ENCODE measurements around the gene ABTB1.

Gene ABTB1

DNA sequence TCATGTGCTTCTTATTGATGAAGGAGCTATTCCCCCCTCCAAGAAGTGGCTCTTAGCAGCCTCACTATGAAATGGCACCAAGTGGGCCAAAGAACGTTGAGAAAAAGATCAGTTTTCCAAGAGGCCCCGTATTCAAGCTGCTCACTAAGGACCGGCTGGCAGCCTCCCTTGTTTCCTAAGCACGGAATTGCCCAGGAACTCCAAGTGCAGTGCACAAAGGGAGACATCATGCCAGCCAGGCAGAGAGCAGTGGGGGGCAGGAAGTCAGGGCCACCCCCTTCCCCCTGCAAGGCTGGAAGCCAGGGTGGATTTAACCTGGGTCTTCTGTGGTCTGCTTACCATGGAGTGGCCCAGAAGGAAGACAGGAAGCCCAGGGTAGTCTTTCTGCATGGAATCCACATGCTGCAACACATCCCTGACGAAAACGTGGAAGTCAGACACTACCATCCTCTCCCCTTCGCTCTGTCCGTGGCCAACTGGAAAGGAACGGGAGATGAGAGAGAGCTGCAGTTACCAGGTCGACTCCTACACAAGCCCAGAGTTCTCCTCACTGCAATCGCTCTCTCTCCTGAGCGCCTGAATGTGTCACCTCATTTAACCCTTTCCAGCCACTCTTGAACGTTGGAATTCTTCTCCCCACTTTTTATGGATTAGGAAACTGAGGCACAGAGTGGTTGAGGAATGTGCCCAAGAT is 49.5 kb downstream of the ABTB1 start:
- Histone ChIP-seq H2BK12ac (ENCODE audit: low read length) (no peak overlapping the region), H3K4ac (ENCODE audit: low read depth, low read length) (no peak overlapping the region), H2AK5ac (ENCODE audit: low read length) (no peak overlapping the region), H3K79me1 (ENCODE audit: low read length) (no peaks in the 10 kb centered on the region), H2BK120ac (ENCODE audit: insufficient read depth, low read length, poor library complexity) (no peak overlapping the region), H2AFZ (ENCODE audit: insufficient read depth, low read length, poor library complexity) (no peak overlapping the region), H3K27me3 (ENCODE audit: insufficient read depth, low read length) (no peaks in the 10 kb centered on the region), H3K27ac (ENCODE audit: low read depth, low read length) (no peak overlapping the region), H3K4me1 (ENCODE audit: control insufficient read depth in 1 of 2, insufficient read depth in 2 of 2, low read length in 2 of 2) (no peaks in the 10 kb centered on the region), H3K79me2 (ENCODE audit: control insufficient read depth, insufficient read depth, low read length, poor library complexity) (no peaks in the 10 kb centered on the region), H4K12ac (ENCODE audit: low read depth, low read length) (no peak overlapping the region), H3K23ac (ENCODE audit: low read length) (no peak overlapping the region), H4K91ac (ENCODE audit: low read depth, low read length) (no peak overlapping the region), H3K4me2 (ENCODE audit: low read length) (no peak overlapping the region), H3K9ac (ENCODE audit: low read length) (no peak overlapping the region), H3K9me3 (ENCODE audit: insufficient read depth, low read depth, low read length) (peaks cover 2% of the 10 kb centered on the region), H2BK5ac (ENCODE audit: low read depth, low read length, poor library complexity) (no peak overlapping the region), H3K18ac (ENCODE audit: low read length) (no peak overlapping the region), H3K14ac (ENCODE audit: low read length) (no peak overlapping the region), H4K8ac (ENCODE audit: low read depth, low read length) (no peak overlapping the region), H3K4me3 (ENCODE audit: low read depth, low read length) (no peak overlapping the region), H3K36me3 (ENCODE audit: control insufficient read depth in 1 of 2, insufficient read depth in 2 of 2, low read length in 2 of 2) (no peaks in the 10 kb centered on the region)
- no peak for DNase-seq
- WGBS (ENCODE audit: extremely low coverage, insufficient coverage, insufficient read length), result no CpG with 5 or more reads among the region's 13 CpGs

DNA sequence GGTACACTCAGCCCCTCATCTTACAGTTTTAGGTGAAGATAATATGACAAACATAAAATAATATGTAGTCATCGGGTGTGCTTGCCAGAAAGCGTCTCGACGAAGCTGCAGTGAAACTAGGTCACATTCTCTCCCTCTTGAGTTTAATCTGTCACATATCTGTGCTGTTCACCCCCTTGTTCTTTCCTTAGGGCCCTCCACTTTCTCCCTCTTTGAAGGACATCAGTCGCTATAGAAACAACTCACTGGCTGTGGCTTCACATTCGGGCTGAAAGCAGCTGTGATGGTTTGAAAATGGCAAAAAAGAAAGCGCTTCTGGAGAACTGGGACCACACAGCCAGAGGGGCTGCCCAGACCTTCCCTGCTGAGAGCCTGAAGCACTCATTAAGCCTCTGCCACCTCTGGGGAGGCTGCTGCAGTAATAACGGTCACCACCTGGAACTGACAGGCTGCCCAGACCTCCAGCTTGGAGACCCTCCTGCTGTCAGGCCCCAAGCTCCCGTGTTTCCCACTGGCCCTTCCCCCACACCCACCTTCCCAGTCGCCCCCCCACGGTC is 50.3 kb downstream of the ABTB1 start:
- no peak overlapping the region for H4K8ac ChIP-seq (ENCODE audit: low read depth, low read length)

DNA sequence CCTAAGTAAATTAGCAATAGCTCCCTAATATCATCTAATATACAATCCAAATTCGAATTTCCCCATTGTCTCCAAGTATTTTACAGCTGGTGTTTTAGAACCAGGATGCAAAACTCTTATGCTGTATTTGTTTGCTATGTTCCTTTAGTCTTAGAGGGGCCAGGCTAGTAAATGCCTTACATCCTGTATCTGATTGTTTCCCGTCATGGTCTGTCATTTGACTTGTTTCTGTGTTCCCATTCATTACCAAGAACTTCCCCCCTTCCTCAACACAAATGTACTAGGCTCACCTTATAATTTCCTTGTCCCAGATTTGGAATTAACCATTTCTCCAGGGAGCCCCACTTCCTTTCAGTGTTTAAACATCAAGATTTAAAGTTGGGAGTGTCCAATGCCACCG is 54.1 kb downstream of the ABTB1 start:
- H4K12ac ChIP-seq (ENCODE audit: low read depth, low read length), result no peak overlapping the region
- no peak overlapping the region for H2BK120ac ChIP-seq (ENCODE audit: insufficient read depth, low read length, poor library complexity)
- H4K91ac ChIP-seq (ENCODE audit: low read depth, low read length), result no peak overlapping the region
- WGBS (ENCODE audit: extremely low coverage, insufficient coverage, insufficient read length), result 100% methylated on average over 1 of the region's 3 CpGs
- peaks cover 2% of the 10 kb centered on the region for H3K9me3 ChIP-seq (ENCODE audit: insufficient read depth, low read depth, low read length)
- no peaks in the 10 kb centered on the region for H3K79me2 ChIP-seq (ENCODE audit: control insufficient read depth, insufficient read depth, low read length, poor library complexity)
- no peak overlapping the region for H3K14ac ChIP-seq (ENCODE audit: low read length)
- no peaks in the 10 kb centered on the region for H3K36me3 ChIP-seq (ENCODE audit: control insufficient read depth in 1 of 2, insufficient read depth in 2 of 2, low read length in 2 of 2)
- no peak overlapping the region for H3K4ac ChIP-seq (ENCODE audit: low read depth, low read length)
- no peak overlapping the region for H2AK5ac ChIP-seq (ENCODE audit: low read length)
- no peaks in the 10 kb centered on the region for H3K4me1 ChIP-seq (ENCODE audit: control insufficient read depth in 1 of 2, insufficient read depth in 2 of 2, low read length in 2 of 2)
- no peak overlapping the region for H3K9ac ChIP-seq (ENCODE audit: low read length)
- H2BK5ac ChIP-seq (ENCODE audit: low read depth, low read length, poor library complexity), result no peak overlapping the region
- H2AFZ ChIP-seq (ENCODE audit: insufficient read depth, low read length, poor library complexity), result no peak overlapping the region
- H2BK12ac ChIP-seq (ENCODE audit: low read length), result no peak overlapping the region
- H3K27ac ChIP-seq (ENCODE audit: low read depth, low read length), result no peak overlapping the region
- no peak overlapping the region for H3K4me2 ChIP-seq (ENCODE audit: low read length)
- H4K8ac ChIP-seq (ENCODE audit: low read depth, low read length), result no peak overlapping the region
- DNase-seq, result no peak
- H3K18ac ChIP-seq (ENCODE audit: low read length), result no peak overlapping the region
- no peak overlapping the region for H3K23ac ChIP-seq (ENCODE audit: low read length)
- H3K79me1 ChIP-seq (ENCODE audit: low read length), result no peaks in the 10 kb centered on the region
- no peaks in the 10 kb centered on the region for H3K27me3 ChIP-seq (ENCODE audit: insufficient read depth, low read length)
- no peak overlapping the region for H3K4me3 ChIP-seq (ENCODE audit: low read depth, low read length)

More for the DNA sequence above, 50.3 kb downstream of the ABTB1 start:
- Histone ChIP-seq H3K4me3 (ENCODE audit: low read depth, low read length) (no peak overlapping the region), H3K23ac (ENCODE audit: low read length) (no peak overlapping the region), H3K27me3 (ENCODE audit: insufficient read depth, low read length) (no peaks in the 10 kb centered on the region), H3K4ac (ENCODE audit: low read depth, low read length) (no peak overlapping the region), H3K14ac (ENCODE audit: low read length) (no peak overlapping the region), H3K9ac (ENCODE audit: low read length) (no peak overlapping the region), H2AFZ (ENCODE audit: insufficient read depth, low read length, poor library complexity) (no peak overlapping the region), H4K12ac (ENCODE audit: low read depth, low read length) (no peak overlapping the region), H2BK5ac (ENCODE audit: low read depth, low read length, poor library complexity) (no peak overlapping the region), H2AK5ac (ENCODE audit: low read length) (no peak overlapping the region), H3K9me3 (ENCODE audit: insufficient read depth, low read depth, low read length) (peaks cover 2% of the 10 kb centered on the region), H4K91ac (ENCODE audit: low read depth, low read length) (no peak overlapping the region), H3K18ac (ENCODE audit: low read length) (no peak overlapping the region), H2BK120ac (ENCODE audit: insufficient read depth, low read length, poor library complexity) (no peak overlapping the region), H3K36me3 (ENCODE audit: control insufficient read depth in 1 of 2, insufficient read depth in 2 of 2, low read length in 2 of 2) (no peaks in the 10 kb centered on the region), H3K79me1 (ENCODE audit: low read length) (no peaks in the 10 kb centered on the region), H3K4me2 (ENCODE audit: low read length) (no peak overlapping the region), H3K79me2 (ENCODE audit: control insufficient read depth, insufficient read depth, low read length, poor library complexity) (no peaks in the 10 kb centered on the region), H3K27ac (ENCODE audit: low read depth, low read length) (no peak overlapping the region), H2BK12ac (ENCODE audit: low read length) (no peak overlapping the region), H3K4me1 (ENCODE audit: control insufficient read depth in 1 of 2, insufficient read depth in 2 of 2, low read length in 2 of 2) (no peaks in the 10 kb centered on the region)
- no CpG with 5 or more reads among the region's 11 CpGs for WGBS (ENCODE audit: extremely low coverage, insufficient coverage, insufficient read length)
- no peak for DNase-seq

DNA sequence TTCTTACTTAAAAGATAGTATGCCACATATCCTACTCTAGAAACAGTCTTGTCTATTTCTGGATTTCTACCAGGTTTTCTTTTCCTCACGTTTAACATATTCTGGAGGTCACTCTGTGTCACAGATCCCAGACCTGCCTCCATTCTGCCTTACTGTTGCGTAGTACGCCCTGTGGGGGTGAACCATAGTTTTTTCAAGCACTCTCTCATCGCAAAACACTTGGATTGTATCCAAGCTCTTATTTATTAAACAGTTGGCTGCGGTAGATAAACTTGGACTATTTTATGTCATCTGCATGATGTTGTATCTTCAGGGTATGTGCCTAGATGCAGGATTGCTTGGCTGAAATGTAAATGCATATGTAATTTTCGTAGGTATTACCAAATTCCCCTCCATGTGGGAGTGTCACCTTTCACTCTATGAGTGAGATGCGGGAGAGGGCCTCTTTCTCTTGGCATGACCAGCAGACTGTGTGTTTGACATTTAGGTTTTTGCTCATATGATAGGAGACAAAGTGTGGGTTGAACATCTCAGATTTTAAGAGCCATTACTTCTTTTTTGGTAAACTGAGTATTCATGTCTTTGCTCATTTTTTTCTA is 55.8 kb downstream of the ABTB1 start:
- H2AK5ac ChIP-seq (ENCODE audit: low read length), result no peak overlapping the region
- no peak overlapping the region for H3K23ac ChIP-seq (ENCODE audit: low read length)
- peak in 1 of 2 donors; percentile 51 for DNase-seq
- no peak overlapping the region for H3K14ac ChIP-seq (ENCODE audit: low read length)
- no peak overlapping the region for H3K4ac ChIP-seq (ENCODE audit: low read depth, low read length)
- H3K79me2 ChIP-seq (ENCODE audit: control insufficient read depth, insufficient read depth, low read length, poor library complexity), result no peaks in the 10 kb centered on the region
- no peak overlapping the region for H4K8ac ChIP-seq (ENCODE audit: low read depth, low read length)
- peaks cover 0 to 2% of the 10 kb centered on the region in 2 experiments for H3K4me1 ChIP-seq (ENCODE audit: control insufficient read depth in 1 of 2, insufficient read depth in 2 of 2, low read length in 2 of 2)
- H3K27me3 ChIP-seq (ENCODE audit: insufficient read depth, low read length), result no peaks in the 10 kb centered on the region
- no peak overlapping the region for H2BK5ac ChIP-seq (ENCODE audit: low read depth, low read length, poor library complexity)
- H3K9me3 ChIP-seq (ENCODE audit: insufficient read depth, low read depth, low read length), result peaks cover 2% of the 10 kb centered on the region
- H3K18ac ChIP-seq (ENCODE audit: low read length), result no peak overlapping the region
- H2BK120ac ChIP-seq (ENCODE audit: insufficient read depth, low read length, poor library complexity), result no peak overlapping the region
- H2BK12ac ChIP-seq (ENCODE audit: low read length), result no peak overlapping the region
- H4K12ac ChIP-seq (ENCODE audit: low read depth, low read length), result no peak overlapping the region
- no peak overlapping the region for H2AFZ ChIP-seq (ENCODE audit: insufficient read depth, low read length, poor library complexity)
- no peaks in the 10 kb centered on the region for H3K79me1 ChIP-seq (ENCODE audit: low read length)
- no peak overlapping the region for H3K4me2 ChIP-seq (ENCODE audit: low read length)
- no peaks in the 10 kb centered on the region for H3K36me3 ChIP-seq (ENCODE audit: control insufficient read depth in 1 of 2, insufficient read depth in 2 of 2, low read length in 2 of 2)
- WGBS (ENCODE audit: extremely low coverage, insufficient coverage, insufficient read length), result no CpG with 5 or more reads among the region's 7 CpGs
- no peak overlapping the region for H3K9ac ChIP-seq (ENCODE audit: low read length)
- H3K4me3 ChIP-seq (ENCODE audit: low read depth, low read length), result no peak overlapping the region
- no peak overlapping the region for H3K27ac ChIP-seq (ENCODE audit: low read depth, low read length)
- no peak overlapping the region for H4K91ac ChIP-seq (ENCODE audit: low read depth, low read length)

All from trophoblast cell (in vitro differentiated cells and primary cell).